Measurements from ENCODE around the gene NFIA. TPM values are rescaled to one million over a fixed set of nuclear protein-coding genes. Genes with fewer than 3 reads are reported as not detected.

NFIA gene
- total and polyA plus RNA-seq, 9 of the 15 experiments (the other 6 are each of a cell fraction or from before 2014, with no cell fraction given), result 5.3 to 24.9 (median 9.8) TPM

- TF ChIP-seq MCM5 (IDR thresholded peaks at IDR 0.05; ENCODE audit: low read depth) (no peak), GTF3C2 (IDR thresholded peaks at IDR 0.05; ENCODE audit: borderline replicate concordance, extremely low read depth, insufficient read length) (no peak), NR1H2 (CRISPR knock-in tag; IDR thresholded peaks at IDR 0.05) (no peak), NBN (IDR thresholded peaks at IDR 0.05; ENCODE audit: low read depth) (no peak), ZFP1 (CRISPR knock-in tag; IDR thresholded peaks at IDR 0.05) (no peak), KAT2B (IDR thresholded peaks at IDR 0.05; ENCODE audit: low read depth, low read length) (no peak), RFX5 (IDR thresholded peaks at IDR 0.05; ENCODE audit: low read depth, low read length) (no peak), SAFB (IDR thresholded peaks at IDR 0.05; ENCODE audit: borderline replicate concordance, low read depth, low read length) (no peak), CBX5 (IDR thresholded peaks at IDR 0.05; ENCODE audit: borderline replicate concordance, low read depth) (no peak), RUNX1 (IDR thresholded peaks at IDR 0.05; ENCODE audit: low read depth) (no peak), JUN (IDR thresholded peaks at IDR 0.05; ENCODE audit: borderline replicate concordance, low read depth, low read length) (no peak), JUN (CRISPR knock-in tag; IDR thresholded peaks at IDR 0.05; ENCODE audit: borderline replicate concordance) (no peak), C11orf30 (IDR thresholded peaks at IDR 0.05; ENCODE audit: low read depth) (no peak), ZNF282 (CRISPR knock-in tag; IDR thresholded peaks at IDR 0.05) (no peak), ZNF583 (CRISPR knock-in tag; IDR thresholded peaks at IDR 0.05) (no peak), MXI1 (IDR thresholded peaks at IDR 0.05; ENCODE audit: low read depth, low read length) (0 out of 2 replicates have a peak, but pooled peaks have one; percentile 12), FOXP1 (CRISPR knock-in tag; IDR thresholded peaks at IDR 0.05) (no peak), EWSR1 (IDR thresholded peaks at IDR 0.05; ENCODE audit: borderline replicate concordance, low read depth, partially characterized antibody) (no peak), ZKSCAN3 (CRISPR knock-in tag; IDR thresholded peaks at IDR 0.05) (no peak), ZNF740 (CRISPR knock-in tag; IDR thresholded peaks at IDR 0.05) (no peak), ZNF740 (tag; IDR thresholded peaks at IDR 0.05) (peak in 1 of 2 experiments; percentile 79; a peak in 2 of 4 replicates), BRD4 (IDR thresholded peaks at IDR 0.05) (no peak), STAT5B (CRISPR knock-in tag; IDR thresholded peaks at IDR 0.05) (no peak)
- TF ChIP-seq, protein P1, sequence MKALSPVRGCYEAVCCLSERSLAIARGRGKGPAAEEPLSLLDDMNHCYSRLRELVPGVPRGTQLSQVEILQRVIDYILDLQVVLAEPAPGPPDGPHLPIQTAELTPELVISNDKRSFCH (CRISPR knock-in tag; IDR thresholded peaks at IDR 0.05), result no peak
- TF ChIP-seq, protein P1 (tag; IDR thresholded peaks at IDR 0.05), result no peak
- TF ChIP-seq, protein P2, sequence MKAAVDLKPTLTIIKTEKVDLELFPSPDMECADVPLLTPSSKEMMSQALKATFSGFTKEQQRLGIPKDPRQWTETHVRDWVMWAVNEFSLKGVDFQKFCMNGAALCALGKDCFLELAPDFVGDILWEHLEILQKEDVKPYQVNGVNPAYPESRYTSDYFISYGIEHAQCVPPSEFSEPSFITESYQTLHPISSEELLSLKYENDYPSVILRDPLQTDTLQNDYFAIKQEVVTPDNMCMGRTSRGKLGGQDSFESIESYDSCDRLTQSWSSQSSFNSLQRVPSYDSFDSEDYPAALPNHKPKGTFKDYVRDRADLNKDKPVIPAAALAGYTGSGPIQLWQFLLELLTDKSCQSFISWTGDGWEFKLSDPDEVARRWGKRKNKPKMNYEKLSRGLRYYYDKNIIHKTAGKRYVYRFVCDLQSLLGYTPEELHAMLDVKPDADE (conservative IDR thresholded peaks at IDR 0.05; ENCODE audit: control insufficient read depth, low read depth, low read length), result 0 out of 2 replicates have a peak, but pooled peaks have one; percentile 47
Measured at GRCh38 chr1:61082311-61083012, at the start of gene NFIA (continued).
